COLO668 (cell line): Measurements from ENCODE around the gene STAM2.

ENCODE experiments used
- DNase-seq: peaks from one replicate; lab custom pipeline; 2025; ENCODE audit not compliant: unreplicated experiment; lab: John Stamatoyannopoulos, UW

STAM2 gene

GRCh38 chr2:152075461-152076050, 100.0 kb downstream of the STAM2 start:
- no peak for DNase-seq

DNA sequence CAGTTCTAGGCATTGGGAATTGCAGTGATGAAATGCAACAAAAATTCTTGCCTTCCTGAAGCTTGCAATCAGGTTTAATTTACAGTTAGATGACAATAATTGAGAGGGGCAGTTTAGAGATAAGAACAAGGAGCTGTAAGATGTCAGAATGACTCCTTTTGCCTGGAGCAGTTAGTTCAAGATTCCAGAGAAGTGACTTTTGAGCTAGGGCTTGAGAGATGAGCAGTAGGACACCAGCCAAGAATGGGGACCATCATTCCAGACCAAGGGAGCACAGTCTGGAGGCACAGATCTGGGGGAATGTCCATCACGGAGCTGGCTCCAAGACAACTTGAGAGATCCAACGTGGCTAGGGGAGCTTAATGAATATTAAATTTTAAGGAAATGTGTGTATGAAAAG, 103.6 kb downstream of the STAM2 start:
- DNase-seq: no peak

DNA sequence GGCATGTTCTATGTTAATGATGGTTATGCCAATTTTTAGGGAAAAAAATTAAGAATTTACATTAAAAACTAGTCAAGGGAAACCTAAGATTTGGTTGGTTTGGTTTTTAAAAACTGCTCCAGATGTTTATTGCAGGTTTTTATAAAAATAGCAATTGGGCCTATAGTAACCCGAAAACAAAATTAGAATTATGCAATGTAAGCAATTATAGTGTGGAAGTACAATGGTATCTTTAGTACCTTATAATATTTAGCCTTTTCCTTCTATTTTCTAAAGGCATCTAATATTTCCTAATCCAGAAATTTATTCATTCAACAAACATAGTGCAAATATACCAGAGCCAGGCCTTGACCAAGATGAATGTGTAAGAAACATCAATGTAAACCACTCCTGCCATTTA, 104.0 kb downstream of the STAM2 start:
- DNase-seq: no peak

DNA sequence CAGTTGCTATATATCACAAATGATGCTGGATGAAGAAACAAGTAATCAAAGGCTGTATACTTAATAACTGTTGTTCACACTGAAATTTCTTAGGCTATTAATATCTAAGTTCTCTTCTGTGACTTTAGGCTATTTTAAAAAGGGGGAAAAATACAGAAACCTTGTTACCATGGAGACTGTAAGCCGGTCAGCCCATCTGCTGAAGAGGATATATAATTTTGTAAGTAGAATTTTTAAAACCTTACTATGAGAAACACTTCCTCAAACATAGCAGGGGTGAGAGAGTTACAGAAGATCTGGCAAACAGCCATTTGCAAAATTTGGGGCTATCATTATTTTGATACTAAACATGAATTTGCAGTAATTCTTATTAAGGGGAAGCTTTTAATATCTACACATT, 104.5 kb downstream of the STAM2 start:
- DNase-seq: no peak

- no peak for DNase-seq
Observed at GRCh38 chr2:152068226-152068625, 107.3 kb downstream of the STAM2 start.

- no peak for DNase-seq
Observed at GRCh38 chr2:152067823-152068222, 107.7 kb downstream of the STAM2 start.
